ENCODE measurements around the gene GPR18.

Gene GPR18

DNA sequence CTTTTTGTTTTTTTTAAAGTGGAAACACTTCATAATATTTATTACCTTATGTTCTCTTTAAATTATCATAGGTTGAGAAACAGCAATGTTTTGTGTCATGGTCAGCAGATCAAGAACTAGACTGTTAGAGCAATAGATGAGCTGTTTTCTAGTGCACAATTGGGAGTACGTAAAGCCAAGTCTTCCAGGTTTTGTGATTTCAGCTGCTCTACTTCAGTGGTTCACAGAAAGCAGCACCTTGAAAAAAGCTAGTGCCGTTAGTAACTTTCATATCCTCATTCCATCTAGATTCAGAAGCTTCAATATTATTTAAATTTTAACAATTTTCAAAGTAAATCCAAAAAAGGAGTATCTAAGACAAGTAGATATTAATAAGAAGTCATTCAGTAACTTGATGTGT, 1.9 kb downstream of the GPR18 start:
- Histone ChIP-seq H3F3A (ENCODE audit: insufficient read depth, low read length) (peaks cover 3% of the 10 kb centered on the region; the same call in 1 of the 2 replicates), H3K4me1 (ENCODE audit: low read length) (peaks cover 5% of the 10 kb centered on the region), H2AFZ (ENCODE audit: low read length) (no peak overlapping the region), H4K20me1 (ENCODE audit: insufficient read depth, low read length) (peaks cover 17% of the 10 kb centered on the region), H3K4me3 (ENCODE audit: low read length) (no peak overlapping the region), H3K36me3 (replicated peaks; ENCODE audit: insufficient read depth, low read length) (no peaks in the 10 kb centered on the region), H3K27me3 (replicated peaks; ENCODE audit: insufficient read depth, low read length) (peaks cover 32% of the 10 kb centered on the region), H3K9me3 (replicated peaks; ENCODE audit: insufficient read depth, low read length) (no peaks in the 10 kb centered on the region), H3K79me2 (ENCODE audit: low read length) (no peaks in the 10 kb centered on the region), H3K27ac (ENCODE audit: low read length) (no peak overlapping the region), H3K4me2 (ENCODE audit: low read depth, low read length) (no peak overlapping the region), H3K9me2 (replicated peaks; ENCODE audit: insufficient read depth, low read length) (no peaks in the 10 kb centered on the region), H3K9ac (ENCODE audit: low read length) (no peak overlapping the region)
- TF ChIP-seq, protein P1, sequence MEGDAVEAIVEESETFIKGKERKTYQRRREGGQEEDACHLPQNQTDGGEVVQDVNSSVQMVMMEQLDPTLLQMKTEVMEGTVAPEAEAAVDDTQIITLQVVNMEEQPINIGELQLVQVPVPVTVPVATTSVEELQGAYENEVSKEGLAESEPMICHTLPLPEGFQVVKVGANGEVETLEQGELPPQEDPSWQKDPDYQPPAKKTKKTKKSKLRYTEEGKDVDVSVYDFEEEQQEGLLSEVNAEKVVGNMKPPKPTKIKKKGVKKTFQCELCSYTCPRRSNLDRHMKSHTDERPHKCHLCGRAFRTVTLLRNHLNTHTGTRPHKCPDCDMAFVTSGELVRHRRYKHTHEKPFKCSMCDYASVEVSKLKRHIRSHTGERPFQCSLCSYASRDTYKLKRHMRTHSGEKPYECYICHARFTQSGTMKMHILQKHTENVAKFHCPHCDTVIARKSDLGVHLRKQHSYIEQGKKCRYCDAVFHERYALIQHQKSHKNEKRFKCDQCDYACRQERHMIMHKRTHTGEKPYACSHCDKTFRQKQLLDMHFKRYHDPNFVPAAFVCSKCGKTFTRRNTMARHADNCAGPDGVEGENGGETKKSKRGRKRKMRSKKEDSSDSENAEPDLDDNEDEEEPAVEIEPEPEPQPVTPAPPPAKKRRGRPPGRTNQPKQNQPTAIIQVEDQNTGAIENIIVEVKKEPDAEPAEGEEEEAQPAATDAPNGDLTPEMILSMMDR (IDR thresholded peaks at IDR 0.05; ENCODE audit: low read length), result no peak
- no peak for TF ChIP-seq EZH2 (optimal IDR thresholded peaks at IDR 0.05; ENCODE audit: low read depth, low read length)
- no peak for TF ChIP-seq EZH2phosphoT487 (IDR thresholded peaks at IDR 0.05; ENCODE audit: low read length)
- no peak for DNase-seq

DNA sequence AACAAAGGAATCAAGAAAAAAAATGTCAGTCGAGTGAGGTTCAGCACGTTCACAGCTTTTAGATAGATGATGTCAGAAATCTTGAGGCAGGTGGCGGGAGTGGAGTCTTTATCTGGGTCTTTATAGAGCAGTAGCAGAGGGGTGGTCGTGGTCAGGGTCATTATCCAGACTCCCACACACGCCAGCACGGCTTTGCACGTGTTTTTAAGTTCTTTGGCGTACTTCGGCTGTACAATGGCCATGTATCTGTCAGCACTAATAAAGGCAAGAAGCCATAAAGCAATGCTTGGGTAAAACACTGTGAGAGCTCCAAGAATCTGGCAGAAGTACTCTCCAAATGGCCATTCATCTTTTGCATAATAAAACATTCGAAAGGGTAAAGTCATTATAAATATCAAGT, 2.9 kb downstream of the GPR18 start:
- Histone ChIP-seq H3K27ac (ENCODE audit: low read length) (no peak overlapping the region), H3F3A (ENCODE audit: insufficient read depth, low read length) (peaks cover 3% of the 10 kb centered on the region; the same call in 1 of the 2 replicates), H3K4me3 (ENCODE audit: low read length) (no peak overlapping the region), H3K9ac (ENCODE audit: low read length) (no peak overlapping the region), H3K9me2 (replicated peaks; ENCODE audit: insufficient read depth, low read length) (no peaks in the 10 kb centered on the region), H3K36me3 (replicated peaks; ENCODE audit: insufficient read depth, low read length) (no peaks in the 10 kb centered on the region), H3K79me2 (ENCODE audit: low read length) (no peaks in the 10 kb centered on the region), H4K20me1 (ENCODE audit: insufficient read depth, low read length) (peaks cover 16% of the 10 kb centered on the region), H3K27me3 (replicated peaks; ENCODE audit: insufficient read depth, low read length) (peaks cover 26% of the 10 kb centered on the region), H3K4me1 (ENCODE audit: low read length) (peaks cover 5% of the 10 kb centered on the region), H2AFZ (ENCODE audit: low read length) (no peak overlapping the region), H3K9me3 (replicated peaks; ENCODE audit: insufficient read depth, low read length) (no peaks in the 10 kb centered on the region), H3K4me2 (ENCODE audit: low read depth, low read length) (no peak overlapping the region)
- TF ChIP-seq EZH2phosphoT487 (IDR thresholded peaks at IDR 0.05; ENCODE audit: low read length), result no peak
- TF ChIP-seq, protein P1 (IDR thresholded peaks at IDR 0.05; ENCODE audit: low read length), result no peak
- no peak for TF ChIP-seq EZH2 (optimal IDR thresholded peaks at IDR 0.05; ENCODE audit: low read depth, low read length)
- DNase-seq, result no peak

GRCh38 chr13:99254830-99255229, 3.3 kb downstream of the GPR18 start:
- H3K4me2 ChIP-seq (ENCODE audit: low read depth, low read length), result no peak overlapping the region
- TF ChIP-seq EZH2 (optimal IDR thresholded peaks at IDR 0.05; ENCODE audit: low read depth, low read length) (no peak), EZH2phosphoT487 (IDR thresholded peaks at IDR 0.05; ENCODE audit: low read length) (no peak)
- TF ChIP-seq, protein P1 (IDR thresholded peaks at IDR 0.05; ENCODE audit: low read length), result no peak
- H3F3A ChIP-seq (ENCODE audit: insufficient read depth, low read length), result peaks cover 3% of the 10 kb centered on the region; the same call in 1 of the 2 replicates

More at GRCh38 chr13:99254830-99255229, 3.3 kb downstream of the GPR18 start:
- H3K9ac ChIP-seq (ENCODE audit: low read length), result no peak overlapping the region
- H3K27me3 ChIP-seq (replicated peaks; ENCODE audit: insufficient read depth, low read length), result peaks cover 22% of the 10 kb centered on the region
- H4K20me1 ChIP-seq (ENCODE audit: insufficient read depth, low read length), result peaks cover 12% of the 10 kb centered on the region
- H3K27ac ChIP-seq (ENCODE audit: low read length), result no peak overlapping the region
- no peaks in the 10 kb centered on the region for H3K9me2 ChIP-seq (replicated peaks; ENCODE audit: insufficient read depth, low read length)
- no peaks in the 10 kb centered on the region for H3K36me3 ChIP-seq (replicated peaks; ENCODE audit: insufficient read depth, low read length)
- no peak overlapping the region for H2AFZ ChIP-seq (ENCODE audit: low read length)
- no peaks in the 10 kb centered on the region for H3K9me3 ChIP-seq (replicated peaks; ENCODE audit: insufficient read depth, low read length)
- H3K79me2 ChIP-seq (ENCODE audit: low read length), result no peaks in the 10 kb centered on the region
- DNase-seq, result no peak
- peaks cover 5% of the 10 kb centered on the region for H3K4me1 ChIP-seq (ENCODE audit: low read length)
- no peak overlapping the region for H3K4me3 ChIP-seq (ENCODE audit: low read length)
